HK-2 (cell line): ENCODE data around the gene ANKS6.

Experiments used
- DNase-seq: peaks from one replicate; pipeline ENCODE4 v3.0.0-alpha.2; 2018; ENCODE audit not compliant: unreplicated experiment

Gene ANKS6

DNA sequence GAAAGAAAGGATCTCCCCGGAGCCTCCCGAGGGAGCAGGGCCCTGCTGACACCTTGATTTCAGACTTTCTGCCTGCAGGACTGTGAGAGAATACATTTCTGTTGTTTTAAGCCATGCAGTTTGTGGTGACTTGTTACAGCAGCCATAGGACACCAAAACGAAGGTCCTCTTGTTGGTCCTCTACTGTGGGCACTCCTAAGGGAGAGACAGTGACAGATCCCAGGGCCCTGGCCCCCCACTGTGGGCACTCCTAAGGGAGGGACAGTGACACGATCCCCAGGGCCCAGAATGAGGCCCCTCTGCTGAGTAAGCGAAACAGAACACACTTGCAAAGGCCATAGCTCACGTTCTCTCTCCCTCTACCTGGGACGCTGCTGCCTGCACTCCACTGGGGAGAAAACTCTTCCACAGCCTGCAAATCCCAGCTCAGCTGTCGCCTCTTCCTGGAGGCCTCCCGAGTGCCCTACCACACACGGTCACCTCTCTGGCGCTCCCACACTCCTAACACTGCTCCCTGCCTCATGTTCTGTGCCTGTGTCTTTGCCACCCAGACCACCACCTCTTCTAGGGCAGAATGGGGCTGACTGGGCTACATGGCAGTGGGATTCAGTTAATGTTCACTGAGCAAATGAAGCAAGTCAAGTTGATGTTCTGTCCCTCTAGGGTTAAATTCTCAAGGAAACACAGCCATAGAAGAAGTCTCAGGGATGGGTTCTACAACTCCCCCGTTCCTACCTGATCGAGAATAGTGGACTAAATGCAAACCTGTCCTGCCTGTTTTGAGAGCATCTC, 23.8 kb downstream of the ANKS6 start:
- DNase-seq = no peak

DNA sequence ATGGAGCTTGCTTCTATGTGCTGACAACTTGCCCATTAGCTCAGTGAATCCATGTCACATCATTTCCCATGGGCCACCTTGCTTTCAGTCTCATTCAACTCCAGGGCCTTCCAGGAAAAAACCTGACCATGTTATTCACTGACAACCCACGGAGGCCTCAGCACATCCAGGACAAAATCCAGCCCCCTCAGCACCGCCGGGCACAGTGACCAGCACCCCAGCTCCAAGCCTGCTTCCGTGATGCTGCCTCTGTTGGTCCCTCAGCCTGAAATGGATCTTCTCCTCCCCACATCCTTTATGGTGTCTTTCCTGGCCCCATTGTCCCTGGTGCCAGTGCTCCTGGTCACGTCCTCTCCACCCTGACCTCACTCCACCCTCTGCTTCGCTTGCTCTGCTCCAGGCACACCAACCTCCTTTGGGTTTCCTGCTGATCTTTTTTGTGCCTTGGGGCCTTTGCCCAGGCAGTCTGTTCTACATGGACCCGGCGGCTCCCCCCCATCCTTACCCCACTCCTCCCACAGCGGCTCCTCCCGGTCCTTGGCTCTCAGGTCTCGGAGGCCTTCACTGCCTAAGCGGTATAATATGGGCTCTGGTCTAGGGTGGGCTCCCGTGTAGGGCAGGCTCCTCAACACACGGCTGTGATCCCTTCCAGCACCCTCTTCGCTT, 25.0 kb downstream of the ANKS6 start:
- DNase-seq = no peak

DNA sequence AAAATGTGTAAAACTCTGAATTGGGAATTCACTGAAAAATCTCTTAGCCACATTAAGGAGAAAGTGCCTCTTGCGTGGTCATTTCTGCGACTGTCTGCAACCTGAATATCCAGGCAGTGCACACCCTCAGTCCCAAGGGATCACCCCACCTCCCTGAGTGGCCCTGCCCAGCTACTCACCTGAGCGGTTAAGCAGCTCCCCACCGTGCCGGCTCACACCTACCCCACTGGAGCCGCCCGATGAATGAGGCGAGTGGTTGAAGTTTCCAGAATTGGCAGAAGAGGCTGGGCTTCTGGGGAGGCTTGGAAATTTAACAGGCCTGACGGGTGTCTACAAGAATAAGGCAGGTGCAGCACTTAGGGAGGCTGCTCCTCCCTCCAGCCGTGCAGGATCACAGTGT, 25.6 kb downstream of the ANKS6 start:
- no peak for DNase-seq

DNA sequence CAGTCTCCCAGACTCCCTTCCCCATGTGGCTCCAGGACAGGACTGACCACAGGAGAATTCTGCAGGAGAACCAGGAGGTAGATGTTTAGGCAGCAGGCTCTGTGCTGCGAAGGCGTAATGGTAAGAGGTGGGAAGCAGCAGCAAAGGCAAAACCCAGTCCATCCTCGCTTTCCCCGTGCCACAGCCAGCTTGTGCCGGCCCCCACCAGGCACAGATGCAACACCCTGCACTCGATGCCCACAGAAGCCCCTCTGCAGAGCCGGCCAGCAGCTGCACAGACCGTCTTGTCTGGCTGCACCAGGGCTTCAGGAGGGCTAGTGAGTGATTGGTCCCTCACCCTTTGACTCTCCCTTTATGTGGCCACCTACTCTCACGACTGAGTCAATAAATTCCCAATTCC, 28.0 kb downstream of the ANKS6 start:
- DNase-seq = no peak

DNA sequence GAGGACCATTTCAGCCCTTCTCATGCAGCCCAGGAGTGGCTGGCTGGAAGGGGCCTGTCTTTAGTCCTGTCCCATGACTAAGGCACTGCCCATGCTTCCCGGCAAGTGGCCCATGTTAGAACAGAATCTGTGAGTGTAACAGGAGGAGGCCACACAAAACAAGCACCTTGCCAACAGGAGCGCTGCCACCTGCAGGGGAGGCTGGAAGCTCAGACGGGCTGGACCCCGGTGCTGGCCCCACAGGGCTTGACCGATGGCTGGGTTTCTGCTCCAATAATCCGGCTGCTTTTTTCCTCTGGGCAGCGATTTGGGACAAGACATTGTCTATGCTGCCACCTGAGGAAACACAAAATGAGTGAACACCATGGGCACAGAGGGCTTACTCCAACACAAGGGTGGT, 28.4 kb downstream of the ANKS6 start:
- no peak for DNase-seq

DNA sequence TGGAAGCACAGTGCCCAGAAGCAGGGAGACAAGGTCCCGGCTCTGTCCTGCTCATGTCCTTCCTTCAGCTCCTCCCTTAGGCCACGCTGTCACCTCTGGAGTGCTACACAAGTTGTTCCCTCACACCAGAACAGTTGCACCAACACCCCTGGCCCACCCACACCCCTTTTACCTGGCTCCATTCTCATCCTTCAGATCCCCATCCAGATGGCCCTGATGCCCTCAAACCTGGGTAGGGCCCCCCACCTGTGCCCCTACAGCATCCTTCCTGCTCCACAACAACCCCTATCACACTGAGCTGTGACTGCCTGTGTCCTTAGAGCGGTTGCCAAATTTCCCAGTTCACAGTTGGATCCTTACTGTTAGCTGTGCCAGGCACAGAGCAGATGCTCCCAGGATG, 29.2 kb downstream of the ANKS6 start:
- no peak for DNase-seq

DNA sequence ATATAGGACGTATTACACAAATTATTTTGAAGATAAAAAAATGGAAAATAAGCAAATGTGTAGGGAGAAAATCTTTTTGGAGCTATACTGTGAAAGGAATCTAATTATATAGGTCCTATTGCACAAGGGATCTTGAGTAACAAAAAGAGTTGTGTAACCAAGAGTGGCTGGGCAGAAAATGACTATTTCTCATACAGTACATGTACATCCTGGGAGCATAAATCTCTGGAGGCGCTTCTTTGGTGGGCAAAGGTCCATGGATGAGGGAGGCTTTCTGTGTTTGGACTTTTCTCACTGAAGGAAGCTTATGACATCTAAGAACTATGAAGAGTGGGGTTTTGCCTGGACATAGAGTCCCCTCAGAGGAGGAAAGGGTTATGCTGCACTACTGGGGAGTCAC, 29.8 kb downstream of the ANKS6 start:
- no peak for DNase-seq

DNA sequence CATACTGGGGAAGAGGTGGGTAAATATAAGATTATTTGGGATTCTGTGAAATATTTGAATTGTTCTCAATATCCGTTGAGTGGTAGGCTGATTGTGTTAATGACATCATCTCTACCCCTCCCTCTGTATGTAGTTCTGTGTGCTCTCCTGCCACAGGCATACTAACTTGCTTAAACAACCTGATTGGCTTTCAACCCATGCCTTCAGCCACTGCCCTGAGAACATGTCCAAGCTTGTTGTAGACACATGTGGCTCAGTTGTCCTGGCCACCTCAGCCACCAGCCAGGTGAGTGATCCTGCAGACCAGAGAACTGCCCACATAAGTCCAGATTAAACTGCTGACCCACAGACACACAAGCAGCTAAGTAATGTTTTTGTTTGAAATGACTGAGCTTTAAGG, 31.1 kb downstream of the ANKS6 start:
- no peak for DNase-seq

DNA sequence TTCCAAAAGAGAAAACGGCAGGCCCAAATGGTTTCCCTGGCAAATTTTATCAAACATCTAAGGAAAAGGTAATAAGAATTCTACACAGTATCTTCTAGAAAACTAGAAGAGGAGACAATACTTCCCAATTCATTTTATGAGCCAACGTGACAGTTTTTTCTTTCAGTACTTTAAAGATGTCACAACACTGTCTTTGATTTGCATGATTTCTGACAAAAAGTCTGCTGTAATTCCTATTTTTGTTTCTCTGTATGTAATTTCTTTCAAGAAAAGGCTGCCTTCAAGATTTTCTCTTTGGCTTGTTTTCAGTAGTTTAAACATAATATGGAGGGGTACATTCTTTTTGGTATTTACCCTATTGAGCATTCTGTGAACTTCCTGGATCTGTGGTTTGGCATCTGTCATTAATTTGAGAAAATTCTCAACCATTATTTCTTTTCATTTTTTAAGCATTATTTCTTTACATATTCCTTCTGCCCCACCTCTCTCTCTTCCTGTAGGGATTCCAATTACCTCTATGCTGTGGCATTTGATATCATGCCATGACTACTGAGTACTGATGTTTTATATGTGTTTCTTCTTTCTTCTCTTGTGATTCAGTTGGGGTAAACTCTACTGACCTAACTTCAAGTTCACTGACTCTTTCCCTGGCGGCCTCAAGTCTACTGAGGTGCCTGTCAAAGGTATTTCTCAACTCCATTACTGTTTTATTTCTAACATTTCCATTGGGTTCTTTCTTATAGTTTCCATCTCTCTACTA, 32.2 kb downstream of the ANKS6 start:
- no peak for DNase-seq

DNA sequence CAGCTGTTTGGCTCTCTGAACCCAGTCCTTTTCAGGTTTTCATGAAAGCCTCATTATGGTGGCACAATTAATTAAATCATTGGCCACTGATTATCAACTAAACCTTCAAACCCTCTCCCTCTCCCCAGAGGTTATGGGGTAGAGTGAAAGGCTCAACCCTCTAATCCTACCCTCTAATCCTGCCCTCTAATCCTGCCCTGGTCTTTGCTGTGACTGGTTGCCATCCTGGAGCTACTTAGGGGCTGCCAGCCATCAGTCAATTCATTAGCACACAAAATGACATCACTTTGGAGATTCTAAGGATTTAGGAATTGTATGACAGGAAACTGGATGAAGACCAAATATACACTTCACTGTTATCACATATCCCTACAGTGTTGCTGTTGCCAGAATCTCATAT, 36.1 kb downstream of the ANKS6 start:
- DNase-seq = no peak

DNA sequence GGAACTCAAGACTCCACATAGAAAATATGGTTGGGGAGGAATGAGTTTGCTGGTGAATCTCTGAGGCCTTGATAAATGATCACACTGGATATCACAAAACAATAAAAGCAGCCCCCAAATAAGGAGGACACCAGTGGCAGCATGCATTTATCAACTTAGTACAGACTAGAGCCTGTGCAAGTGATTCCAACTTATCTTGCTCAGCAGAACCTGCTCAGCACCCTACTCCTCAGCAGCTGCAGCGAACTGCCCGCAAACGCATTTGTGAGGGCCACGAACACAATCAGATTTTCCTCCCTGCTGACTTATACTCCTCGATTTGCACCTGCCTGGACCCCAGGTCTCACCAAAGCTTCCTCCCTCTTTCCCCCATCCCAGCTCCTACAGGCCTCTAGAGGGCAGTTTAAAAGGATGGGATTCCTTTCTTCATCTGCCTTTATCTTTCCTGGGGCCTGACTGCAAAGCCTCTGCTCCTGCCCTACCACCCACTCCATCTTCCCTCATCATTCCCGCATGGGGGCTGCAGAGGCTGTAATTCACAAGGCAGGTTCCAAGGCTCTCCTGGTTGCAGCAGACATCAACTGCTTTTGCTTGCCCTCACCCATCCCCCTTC, 41.2 kb downstream of the ANKS6 start:
- no peak for DNase-seq

DNA sequence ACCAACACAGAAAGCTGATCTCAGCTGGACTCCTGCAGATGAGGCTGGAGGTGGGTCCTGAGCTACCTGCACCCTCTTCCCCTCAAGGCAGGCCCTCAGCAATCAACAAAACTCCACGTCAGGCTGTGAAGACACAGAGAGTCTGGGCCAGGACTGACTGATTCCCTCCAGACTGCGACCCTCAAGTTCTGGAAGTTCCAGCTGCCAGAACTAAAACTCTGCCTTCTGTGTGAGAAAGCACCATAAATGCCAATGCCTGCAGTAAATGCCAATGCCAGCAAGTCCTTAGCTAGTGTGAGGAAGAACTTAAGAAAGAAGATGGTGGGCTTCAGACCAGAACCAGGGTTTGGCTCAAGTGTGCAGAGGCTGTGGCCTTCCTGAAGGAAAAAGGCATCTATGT, 45.1 kb downstream of the ANKS6 start:
- DNase-seq = no peak

DNA sequence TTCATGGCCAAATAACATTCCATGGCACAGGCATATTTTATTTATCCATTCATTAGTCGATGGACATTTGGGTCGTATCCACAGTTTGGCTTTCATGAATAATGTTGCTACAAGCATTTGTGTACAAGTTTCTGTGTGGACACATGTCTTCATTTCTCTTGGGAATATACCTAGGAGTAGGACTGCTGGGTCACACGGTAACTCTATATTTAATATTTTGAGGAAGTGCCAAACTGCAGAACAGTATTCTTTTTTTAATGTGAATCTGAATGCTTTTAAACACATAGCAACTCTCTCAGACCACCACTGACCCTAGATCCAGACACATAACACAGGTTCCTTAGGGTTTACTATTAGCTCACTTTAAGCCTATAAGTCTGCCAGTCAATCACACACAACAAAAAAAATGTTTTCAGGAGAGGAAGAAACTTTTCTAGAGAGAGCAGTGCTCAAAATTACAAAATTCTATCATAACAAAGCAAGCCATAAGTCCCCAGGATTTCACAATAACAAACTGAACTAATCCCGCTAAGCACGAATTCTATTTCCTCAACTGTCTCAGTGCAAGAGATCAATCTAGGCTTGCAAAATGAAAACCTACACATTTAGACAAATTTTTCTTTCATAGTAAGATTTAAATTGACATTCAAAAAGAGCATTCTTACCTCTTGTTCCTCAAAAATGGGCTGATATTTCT, 45.8 kb downstream of the ANKS6 start:
- no peak for DNase-seq

DNA sequence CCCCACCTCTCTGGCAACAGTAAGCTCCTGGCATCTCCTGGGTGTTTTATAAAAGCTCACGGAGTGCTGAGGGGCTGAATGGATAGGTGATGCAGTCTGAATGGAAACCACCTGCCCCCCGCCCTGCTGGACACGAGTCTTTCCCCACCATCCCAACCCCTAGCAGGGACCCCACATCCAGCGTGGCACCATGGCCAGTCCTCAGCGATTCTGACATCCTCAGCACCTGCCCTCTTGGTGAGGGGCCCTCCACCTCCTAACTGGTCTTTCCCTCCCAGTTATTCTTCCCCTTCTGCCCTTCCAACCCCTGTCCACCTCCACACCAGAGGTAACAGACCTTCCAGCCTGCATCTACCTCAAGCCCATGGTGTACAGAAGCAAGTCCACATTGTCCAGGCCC, 48.9 kb downstream of the ANKS6 start:
- DNase-seq = no peak

DNA sequence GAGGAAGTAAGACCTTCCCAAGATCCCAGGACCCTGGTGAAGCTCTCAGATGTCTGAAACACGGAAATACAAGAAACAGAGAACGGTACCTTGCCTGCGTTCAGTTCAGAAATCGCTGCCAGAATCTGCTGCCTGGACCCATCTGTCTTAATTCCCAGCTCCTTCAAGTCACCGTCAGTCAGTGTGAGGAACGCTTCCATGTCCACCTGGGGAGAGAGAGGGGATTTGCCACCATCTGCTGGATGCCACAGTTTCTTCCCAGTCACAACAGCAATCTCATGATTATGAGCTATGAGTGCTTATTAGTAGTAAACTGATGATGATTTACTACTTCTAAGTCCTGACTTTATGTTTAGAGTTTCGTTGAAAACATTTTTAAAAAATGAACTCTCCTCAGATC, 50.9 kb downstream of the ANKS6 start:
- DNase-seq = no peak

DNA sequence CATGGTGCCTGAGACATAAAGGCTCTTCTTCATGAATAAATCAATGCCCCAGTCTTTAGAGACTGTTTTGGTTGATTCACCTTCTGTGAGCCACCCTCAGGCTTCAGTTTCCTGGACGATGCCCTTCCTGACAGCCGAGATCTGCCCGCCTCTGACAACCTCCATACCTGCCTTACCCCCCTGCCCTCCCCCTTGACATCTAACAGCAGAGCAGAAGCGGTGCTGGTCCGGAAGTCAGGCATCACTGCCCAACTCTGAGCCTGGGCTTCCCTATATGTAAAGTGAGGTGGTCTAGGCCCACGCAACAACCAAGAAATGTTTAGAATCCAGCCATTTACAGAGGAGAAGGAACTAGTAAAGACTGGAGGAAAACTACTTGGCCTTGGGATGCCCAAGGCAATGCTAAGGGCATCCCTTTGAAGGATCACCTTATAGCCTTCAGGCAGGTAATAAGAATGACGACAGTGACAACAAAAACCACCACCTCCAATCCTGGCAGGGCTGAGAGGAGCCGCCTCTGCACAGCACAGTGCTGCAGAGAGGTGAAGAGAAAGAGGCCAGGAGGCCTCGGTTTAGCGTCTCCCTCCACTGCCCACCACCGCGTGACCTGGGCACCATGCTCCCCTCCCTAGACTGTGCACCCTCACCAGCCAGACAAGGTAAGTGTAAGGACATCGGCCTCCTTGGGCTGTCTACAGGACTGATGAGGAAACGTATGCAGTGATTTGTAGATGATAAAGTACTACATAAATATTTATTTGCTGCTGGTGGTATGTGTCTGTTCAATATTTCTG, 52.3 kb downstream of the ANKS6 start:
- no peak for DNase-seq

DNA sequence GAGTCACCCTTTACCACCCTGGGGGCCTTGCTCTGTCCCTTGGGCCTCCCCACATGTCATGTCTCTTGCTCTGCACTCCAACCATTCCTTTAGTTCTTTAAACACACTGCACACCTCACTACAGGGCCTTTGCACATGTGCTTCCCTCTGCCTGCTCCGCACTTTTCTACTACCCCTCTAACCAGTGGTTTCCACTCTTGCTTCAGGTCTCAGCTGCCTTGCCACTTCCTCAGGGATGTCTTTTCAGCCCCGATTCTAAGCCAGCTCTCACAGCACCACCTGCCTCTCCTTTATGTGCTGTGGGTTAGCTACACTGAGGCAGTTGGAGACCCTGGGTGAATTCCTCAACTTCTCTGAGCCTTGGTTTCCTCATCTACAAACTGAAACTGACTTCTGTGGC, 53.0 kb downstream of the ANKS6 start:
- DNase-seq = no peak

DNA sequence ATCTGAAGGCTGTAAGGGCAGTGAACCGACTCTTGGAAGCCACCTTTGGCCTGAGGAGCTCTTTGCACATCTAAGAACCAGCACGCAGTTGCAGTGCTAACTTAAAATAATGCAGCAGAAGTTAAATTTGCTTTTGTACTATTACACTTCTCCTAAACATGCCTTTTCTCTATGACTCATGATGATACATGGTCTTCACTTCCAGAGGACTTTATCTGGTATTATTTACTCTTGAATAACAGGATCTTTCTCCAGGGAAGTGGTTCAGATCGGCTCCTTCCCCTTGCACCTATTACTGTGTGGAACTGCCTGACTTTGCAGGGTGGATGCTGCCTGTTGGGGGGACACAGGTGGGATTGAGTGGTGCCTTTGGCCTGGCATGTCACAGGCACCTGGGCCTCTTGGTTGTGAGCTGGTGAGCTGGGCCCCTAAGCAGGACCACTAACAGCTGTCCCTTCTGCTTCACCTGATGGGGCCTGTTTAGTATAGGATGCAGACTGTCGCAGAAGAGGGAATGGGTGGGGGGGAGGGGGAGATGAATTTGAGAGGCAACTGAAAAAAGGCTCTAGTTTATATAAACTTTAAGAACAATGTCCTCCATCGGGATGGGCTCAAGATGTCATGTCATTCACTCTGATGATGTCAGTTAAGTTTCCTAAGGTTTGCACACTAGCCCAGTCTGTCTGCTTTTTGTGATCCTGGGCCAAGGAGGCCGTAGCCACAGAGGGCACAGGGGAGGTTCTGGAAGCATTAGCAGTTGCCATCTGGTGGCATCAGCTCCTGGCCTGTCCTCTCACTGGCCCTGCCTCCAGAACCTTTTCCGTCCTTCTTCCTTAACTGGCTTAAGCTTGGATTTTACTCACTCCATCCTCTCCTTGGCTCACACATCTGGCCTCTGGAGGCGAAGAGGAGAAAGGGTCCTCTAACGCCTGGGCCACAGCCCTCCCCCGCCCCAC, 53.8 kb downstream of the ANKS6 start:
- no peak for DNase-seq

DNA sequence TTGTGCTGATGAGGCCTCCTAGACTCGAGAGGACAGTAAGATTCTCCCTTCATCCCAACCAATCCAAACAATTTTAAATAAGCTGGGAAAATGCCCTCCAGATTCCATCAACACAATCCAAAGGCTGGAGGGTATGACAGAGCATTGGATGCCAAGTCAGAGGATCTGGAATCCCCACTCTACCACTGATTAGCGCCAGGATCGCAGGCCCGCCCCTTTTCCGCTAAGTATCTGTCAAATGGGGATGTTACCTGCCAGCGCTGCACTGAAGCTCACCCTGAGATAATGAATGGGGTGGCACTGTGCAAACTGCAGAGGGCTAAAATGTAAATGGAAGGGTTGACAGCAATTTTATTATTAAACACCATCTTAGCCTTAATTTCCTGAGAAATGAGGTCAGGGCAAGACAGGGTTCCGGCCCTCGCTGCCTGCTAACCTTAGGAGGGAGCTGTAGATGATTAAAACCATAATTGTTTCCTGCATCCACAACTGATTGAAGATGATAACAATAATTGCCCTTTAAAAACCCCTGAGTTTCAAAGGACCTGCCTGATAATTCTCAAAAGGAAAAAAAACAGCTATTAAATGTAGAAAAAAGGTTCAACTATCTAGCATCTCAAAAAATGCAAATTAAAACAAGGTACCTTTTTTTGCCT, 56.0 kb downstream of the ANKS6 start:
- no peak for DNase-seq
